GM18867 (cell line): ENCODE data around the gene UGT1A7.

Experiments
- ATAC-seq: cut with Tn5 transposase; IDR thresholded peaks from one replicate; pipeline ENCODE4 v1.9.1; 2021; ENCODE audit warnings: mild to moderate bottlenecking, moderate library complexity; ENCODE audit not compliant: unreplicated experiment

UGT1A7 gene

GRCh38 chr2:233758141-233758540 lies 76.4 kb downstream of the UGT1A7 start:
- no peak for ATAC-seq

GRCh38 chr2:233758849-233759248 lies 77.1 kb downstream of the UGT1A7 start:
- no peak for ATAC-seq

GRCh38 chr2:233760043-233760442 lies 78.3 kb downstream of the UGT1A7 start, which contains the start of gene UGT1A1:
UGT1A1 (plus strand) TSS chr2:233760270; CDS start chr2:233760288, 18 bp downstream.
- no peak for ATAC-seq

GRCh38 chr2:233761040-233761769 lies 79.5 kb downstream of the UGT1A7 start:
- no peak for ATAC-seq

- no peak for ATAC-seq
Observed at GRCh38 chr2:233764264-233764663, 82.6 kb downstream of the UGT1A7 start.

GRCh38 chr2:233764761-233765160 lies 83.1 kb downstream of the UGT1A7 start:
- ATAC-seq: no peak

- ATAC-seq: no peak
Observed at GRCh38 chr2:233766416-233766815, 84.7 kb downstream of the UGT1A7 start.

GRCh38 chr2:233768076-233768475 lies 86.4 kb downstream of the UGT1A7 start:
- no peak for ATAC-seq

GRCh38 chr2:233769260-233769659 lies 87.6 kb downstream of the UGT1A7 start:
- ATAC-seq: no peak

GRCh38 chr2:233772153-233772552 lies 90.5 kb downstream of the UGT1A7 start:
- no peak for ATAC-seq

- no peak for ATAC-seq
Observed at GRCh38 chr2:233772583-233772982, 90.9 kb downstream of the UGT1A7 start.

GRCh38 chr2:233773854-233774253 lies 92.2 kb downstream of the UGT1A7 start:
- ATAC-seq: no peak

GRCh38 chr2:233775414-233775813 lies 93.7 kb downstream of the UGT1A7 start:
- no peak for ATAC-seq

- no peak for ATAC-seq
Observed at GRCh38 chr2:233778030-233778429, 96.3 kb downstream of the UGT1A7 start, which contains the start of gene MROH2A. MROH2A (plus strand) TSS chr2:233778330; CDS start chr2:233779359, 1,029 bp downstream.

- no peak for ATAC-seq
Observed at GRCh38 chr2:233779722-233780121, 98.0 kb downstream of the UGT1A7 start.

- ATAC-seq: no peak
Observed at GRCh38 chr2:233780771-233781170, 99.1 kb downstream of the UGT1A7 start.

- ATAC-seq: no peak
Observed at GRCh38 chr2:233789554-233789953, 107.9 kb downstream of the UGT1A7 start.

GRCh38 chr2:233791151-233791882 lies 109.6 kb downstream of the UGT1A7 start:
- ATAC-seq: no peak

- no peak for ATAC-seq
Observed at GRCh38 chr2:233791883-233792329, 110.2 kb downstream of the UGT1A7 start.

- ATAC-seq: no peak
Observed at GRCh38 chr2:233792720-233793119, 111.0 kb downstream of the UGT1A7 start.

- ATAC-seq: no peak
Observed at GRCh38 chr2:233793465-233794127, 111.9 kb downstream of the UGT1A7 start.
